ENCODE results near the gene TP53I11. TPM values are rescaled to one million over a fixed set of nuclear protein-coding genes. Genes with fewer than 3 reads are reported as not detected.

TP53I11 gene
- total RNA-seq, 1 experiment from 2014 or later: 94.2 TPM

DNA sequence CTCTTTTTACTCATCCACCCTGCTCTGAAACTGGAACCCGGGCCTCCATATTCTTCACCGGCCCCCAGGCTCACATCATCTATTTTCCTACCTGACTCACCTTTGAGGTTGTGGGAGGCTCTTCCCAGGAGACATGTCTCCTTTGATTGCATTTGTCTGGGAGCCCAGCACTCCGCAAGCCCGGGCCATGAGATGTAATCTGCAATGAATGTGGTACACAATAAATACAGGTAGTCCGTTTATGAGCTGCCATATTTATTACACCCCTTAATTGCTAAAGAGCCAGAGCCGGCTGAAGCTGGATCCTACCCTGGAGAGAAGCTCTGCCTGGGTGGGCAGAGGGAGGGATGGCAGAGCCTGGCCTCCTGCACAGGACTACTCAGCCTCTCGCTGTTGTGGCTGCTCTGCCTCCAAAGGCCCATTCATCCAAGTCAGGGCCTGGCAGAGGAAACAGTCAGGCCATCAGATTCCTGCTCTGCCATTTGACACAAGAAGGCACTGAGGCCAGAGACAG lies 49.5 kb downstream of the TP53I11 start:
- H3K23ac ChIP-seq (ENCODE audit: insufficient read length, low read depth, low read length): no peak overlapping the region
- no peak overlapping the region for H2BK5ac ChIP-seq (ENCODE audit: insufficient read length, low read length)
- H3T11ph ChIP-seq (ENCODE audit: low read length): no peak overlapping the region
- H3K18ac ChIP-seq (ENCODE audit: insufficient read length, low read depth, low read length): no peak overlapping the region
- Mint-ChIP-seq H3K9me3 (peaks cover 10 to 13% of the 10 kb centered on the region in 2 experiments; a peak in 3 of 5 replicates), H3K27me3 (ENCODE audit: low read depth) (peaks cover 2% of the 10 kb centered on the region; the same call in 1 of the 2 replicates), H3K36me3 (ENCODE audit: insufficient read depth in 1 of 3, low read depth in 3 of 3) (peaks cover 7 to 11% (median 8%) of the 10 kb centered on the region in 3 experiments; a peak in 4 of 7 replicates), H3K4me1 (peaks cover 25 to 32% of the 10 kb centered on the region in 2 experiments), H3K27ac (peak overlapping the region in 2 of 3 experiments; percentile 34 to 59; a peak in 2 of 7 replicates), H3K4me3 (no peak overlapping the region)
- H4K8ac ChIP-seq (replicated peaks; ENCODE audit: insufficient read length, low read depth, low read length): no peak overlapping the region
- H3K23me2 ChIP-seq (ENCODE audit: insufficient read length, low read depth, low read length, poor library complexity, severe bottlenecking): no peaks in the 10 kb centered on the region
- peaks cover 4% of the 10 kb centered on the region; the same call in 1 of the 2 replicates for H3K4me1 ChIP-seq (ENCODE audit: insufficient read depth, low read length)
- no peak overlapping the region for H2BK15ac ChIP-seq (ENCODE audit: low read depth, low read length)
- H3K27ac ChIP-seq (ENCODE audit: insufficient read length, low read depth, low read length): no peak overlapping the region
- H4K91ac ChIP-seq (ENCODE audit: insufficient read length, low read depth, low read length): no peak overlapping the region
- no peak overlapping the region for H3K9ac ChIP-seq (ENCODE audit: extremely low read depth, insufficient read length, low read length)
- no peaks in the 10 kb centered on the region for H4K20me1 ChIP-seq (ENCODE audit: control insufficient read depth, insufficient read depth, insufficient read length)
- H3K27me3 ChIP-seq (ENCODE audit: insufficient read depth, low read length): no peaks in the 10 kb centered on the region
- H3K79me2 ChIP-seq (ENCODE audit: insufficient read depth, low read length): no peaks in the 10 kb centered on the region
- H3K14ac ChIP-seq (ENCODE audit: insufficient read depth, low read length): no peak overlapping the region
- no peak overlapping the region for H3K4me2 ChIP-seq (ENCODE audit: insufficient read depth, insufficient read length, low read length)
- no CpG with 5 or more reads among the region's 7 CpGs for WGBS (ENCODE audit: extremely low coverage, insufficient read length, low lambda C conversion rate)
- no peak overlapping the region for H2BK120ac ChIP-seq (ENCODE audit: low read depth, low read length, poor library complexity, severe bottlenecking)
- no peak overlapping the region for H2BK12ac ChIP-seq (ENCODE audit: insufficient read length, low read depth, low read length)
- H2AK5ac ChIP-seq (ENCODE audit: insufficient read length, low read length): no peak overlapping the region
- H2AFZ ChIP-seq (ENCODE audit: low read length): no peak overlapping the region
- H3K56ac ChIP-seq (ENCODE audit: insufficient read length, low read depth, low read length): no peak overlapping the region
- no peak overlapping the region for H2BK20ac ChIP-seq (ENCODE audit: low read depth, low read length, poor library complexity, severe bottlenecking)
- no peaks in the 10 kb centered on the region for H3K9me3 ChIP-seq (ENCODE audit: control insufficient read depth, low read depth, low read length)
- no peaks in the 10 kb centered on the region for H3K79me1 ChIP-seq (ENCODE audit: insufficient read depth, low read depth, low read length, poor library complexity, severe bottlenecking)
- H3K4ac ChIP-seq (ENCODE audit: low read depth, low read length): no peak overlapping the region
- no peak for DNase-seq
- no peak for TF ChIP-seq CTCF (conservative IDR thresholded peaks at IDR 0.05)
- H4K5ac ChIP-seq (ENCODE audit: insufficient read length, low read depth, low read length): no peak overlapping the region
